Posterior vena cava (tissue), 2 donors: ENCODE results near the gene PLXNA4. TPM values are rescaled to one million over a fixed set of nuclear protein-coding genes. Genes with fewer than 3 reads are reported as not detected.

Experiments used
- DNase-seq: peaks from one replicate; pipeline ENCODE4 v3.0.0-alpha.2; 2020; ENCODE audit warnings: low spot score
- intact Hi-C, 2 donors: fragments of 100-400 bp; cut with DNase I; formaldehyde crosslinking; loops; one replicate each; pipeline versions ENCODE4 v1.14.1 to v1.14.2; 2022 to 2023
- total RNA-seq, 2 donors: library from RNA; stranded (reverse); fragmentation: NEBNext Ultra II Directional; extraction: Animal tissue kit (Norgen Biotek cat#: 25700); gene quantifications; one replicate each; pipeline ENCODE4 v1.2.1, GENCODE V29; 2021
- donor health status: DM: yes; HTN: yes; CAD: no.
- donor health status: DM: yes; HTN: yes; CAD: no.

The PLXNA4 gene
- total RNA-seq, 2 donors from 2014 or later, result 24.9 to 61.2 TPM

- intact Hi-C loops, result no loop called here
- DNase-seq, result no peak
Measured at GRCh38 chr7:132254455-132254854, 321.8 kb downstream of the PLXNA4 start.

- DNase-seq, result no peak
- intact Hi-C loops, result no loop called here
Measured at GRCh38 chr7:132252793-132253100, 323.5 kb downstream of the PLXNA4 start.

- DNase-seq, result no peak
- intact Hi-C loops, result loop anchor here in 1 of 2 donors (2.0 kb wide), 1 partner anchor 86 kb away; no protein-coding TSS in a partner anchor
Measured at GRCh38 chr7:132251327-132251659, 325.0 kb downstream of the PLXNA4 start.

GRCh38 chr7:132250480-132251326, 325.6 kb downstream of the PLXNA4 start:
- intact Hi-C loops, result loop anchor here in 1 of 2 donors (2.0 kb wide), 1 partner anchor 86 kb away; no protein-coding TSS in a partner anchor
- DNase-seq, result no peak

GRCh38 chr7:132249256-132249971, 326.9 kb downstream of the PLXNA4 start:
- intact Hi-C loops, result no loop called here
- no peak for DNase-seq

GRCh38 chr7:132248841-132249240, 327.4 kb downstream of the PLXNA4 start:
- DNase-seq, result no peak
- intact Hi-C loops, result no loop called here

GRCh38 chr7:132247995-132248618, 328.2 kb downstream of the PLXNA4 start:
- intact Hi-C loops, result no loop called here
- DNase-seq, result no peak

GRCh38 chr7:132246591-132246990, 329.7 kb downstream of the PLXNA4 start:
- DNase-seq, result no peak
- intact Hi-C loops, result no loop called here

GRCh38 chr7:132245539-132245938, 330.7 kb downstream of the PLXNA4 start:
- no peak for DNase-seq
- intact Hi-C loops, result no loop called here

- no peak for DNase-seq
- intact Hi-C loops, result no loop called here
Measured at GRCh38 chr7:132244903-132245480, 331.3 kb downstream of the PLXNA4 start.

- intact Hi-C loops, result no loop called here
- DNase-seq, result no peak
Measured at GRCh38 chr7:132243463-132243862, 332.8 kb downstream of the PLXNA4 start.

GRCh38 chr7:132243051-132243450, 333.2 kb downstream of the PLXNA4 start:
- intact Hi-C loops, result no loop called here
- DNase-seq, result no peak

- intact Hi-C loops, result no loop called here
- DNase-seq, result no peak
Measured at GRCh38 chr7:132242192-132242812, 334.0 kb downstream of the PLXNA4 start.

- intact Hi-C loops, result no loop called here
- no peak for DNase-seq
Measured at GRCh38 chr7:132240821-132241422, 335.3 kb downstream of the PLXNA4 start.

- no peak for DNase-seq
- intact Hi-C loops, result no loop called here
Measured at GRCh38 chr7:132240262-132240661, 336.0 kb downstream of the PLXNA4 start.

GRCh38 chr7:132239422-132239994, 336.8 kb downstream of the PLXNA4 start:
- intact Hi-C loops, result loop anchor here in 1 of 2 donors (10.0 kb wide), 1 partner anchor 295 kb away; no protein-coding TSS in a partner anchor
- DNase-seq, result no peak

GRCh38 chr7:132234711-132235110, 341.6 kb downstream of the PLXNA4 start:
- no peak for DNase-seq
- intact Hi-C loops, result loop anchor here in 1 of 2 donors (10.0 kb wide), 1 partner anchor 290 kb away; no protein-coding TSS in a partner anchor

- peak; percentile 13 for DNase-seq
- intact Hi-C loops, result loop anchor here in 1 of 2 donors (10.0 kb wide), 1 partner anchor 288 kb away; no protein-coding TSS in a partner anchor
Measured at GRCh38 chr7:132232406-132232805, 343.9 kb downstream of the PLXNA4 start.
